HG02642 (cell line): ENCODE data around the gene SEC16A.

Source experiments
- ATAC-seq: cut with Tn5 transposase; IDR thresholded peaks from one replicate; pipeline ENCODE4 v1.9.1; 2021; ENCODE audit warnings: mild to moderate bottlenecking; ENCODE audit not compliant: unreplicated experiment, poor library complexity

SEC16A gene, protein sequence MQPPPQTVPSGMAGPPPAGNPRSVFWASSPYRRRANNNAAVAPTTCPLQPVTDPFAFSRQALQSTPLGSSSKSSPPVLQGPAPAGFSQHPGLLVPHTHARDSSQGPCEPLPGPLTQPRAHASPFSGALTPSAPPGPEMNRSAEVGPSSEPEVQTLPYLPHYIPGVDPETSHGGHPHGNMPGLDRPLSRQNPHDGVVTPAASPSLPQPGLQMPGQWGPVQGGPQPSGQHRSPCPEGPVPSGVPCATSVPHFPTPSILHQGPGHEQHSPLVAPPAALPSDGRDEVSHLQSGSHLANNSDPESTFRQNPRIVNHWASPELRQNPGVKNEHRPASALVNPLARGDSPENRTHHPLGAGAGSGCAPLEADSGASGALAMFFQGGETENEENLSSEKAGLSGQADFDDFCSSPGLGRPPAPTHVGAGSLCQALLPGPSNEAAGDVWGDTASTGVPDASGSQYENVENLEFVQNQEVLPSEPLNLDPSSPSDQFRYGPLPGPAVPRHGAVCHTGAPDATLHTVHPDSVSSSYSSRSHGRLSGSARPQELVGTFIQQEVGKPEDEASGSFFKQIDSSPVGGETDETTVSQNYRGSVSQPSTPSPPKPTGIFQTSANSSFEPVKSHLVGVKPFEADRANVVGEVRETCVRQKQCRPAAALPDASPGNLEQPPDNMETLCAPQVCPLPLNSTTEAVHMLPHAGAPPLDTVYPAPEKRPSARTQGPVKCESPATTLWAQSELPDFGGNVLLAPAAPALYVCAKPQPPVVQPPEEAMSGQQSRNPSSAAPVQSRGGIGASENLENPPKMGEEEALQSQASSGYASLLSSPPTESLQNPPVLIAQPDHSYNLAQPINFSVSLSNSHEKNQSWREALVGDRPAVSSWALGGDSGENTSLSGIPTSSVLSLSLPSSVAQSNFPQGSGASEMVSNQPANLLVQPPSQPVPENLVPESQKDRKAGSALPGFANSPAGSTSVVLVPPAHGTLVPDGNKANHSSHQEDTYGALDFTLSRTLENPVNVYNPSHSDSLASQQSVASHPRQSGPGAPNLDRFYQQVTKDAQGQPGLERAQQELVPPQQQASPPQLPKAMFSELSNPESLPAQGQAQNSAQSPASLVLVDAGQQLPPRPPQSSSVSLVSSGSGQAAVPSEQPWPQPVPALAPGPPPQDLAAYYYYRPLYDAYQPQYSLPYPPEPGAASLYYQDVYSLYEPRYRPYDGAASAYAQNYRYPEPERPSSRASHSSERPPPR (N-terminal part only)

GRCh38 chr9:136482793-136483588, at the start of gene SEC16A:
SEC16A (minus strand) TSS chr9:136483040; CDS start chr9:136477615, 5,425 bp downstream.
- ATAC-seq: peak; percentile 56

DNA sequence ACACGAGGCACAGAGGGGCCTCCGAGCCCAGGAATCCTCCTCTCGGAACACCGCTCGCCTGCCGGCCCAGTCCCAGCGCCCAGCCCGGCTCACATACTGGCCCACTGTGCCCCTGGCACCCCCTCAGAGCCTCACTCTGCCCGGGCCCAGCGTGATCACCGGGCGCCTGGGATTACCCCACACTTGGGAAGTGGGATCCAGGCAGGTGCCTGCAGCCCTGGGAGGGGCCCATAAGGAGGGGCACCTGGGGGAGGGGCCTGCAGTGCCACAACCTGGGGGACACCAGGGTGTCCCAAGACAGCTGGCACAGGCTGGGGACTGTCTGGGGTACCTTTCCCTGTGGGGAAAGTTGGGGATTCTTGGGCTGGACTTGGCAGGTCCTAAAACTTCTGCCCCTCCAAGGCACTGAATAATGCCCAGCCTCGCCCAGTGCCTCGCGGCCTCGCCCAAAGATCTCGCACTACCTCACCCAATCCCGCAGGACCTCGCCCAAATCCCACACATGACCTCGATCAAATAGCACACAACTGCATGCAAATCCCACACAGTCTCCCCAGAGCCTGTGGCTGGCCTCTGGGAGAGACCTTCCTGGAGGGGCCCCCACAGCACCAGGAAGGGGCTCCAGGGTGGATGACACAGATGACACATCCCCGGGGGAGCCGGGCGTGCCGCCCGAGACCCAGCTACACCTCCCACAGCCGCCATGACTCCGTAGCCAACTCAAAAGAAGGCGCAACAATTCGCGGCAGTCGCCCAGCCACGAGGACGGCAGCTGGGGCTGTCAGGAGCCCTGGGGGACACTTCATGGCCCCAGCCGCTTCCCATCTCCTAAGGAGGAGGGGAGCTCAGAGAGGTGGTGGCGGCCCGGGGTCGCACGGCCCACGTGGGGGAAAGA, 49.3 kb upstream of the SEC16A start:
- ATAC-seq: no peak

DNA sequence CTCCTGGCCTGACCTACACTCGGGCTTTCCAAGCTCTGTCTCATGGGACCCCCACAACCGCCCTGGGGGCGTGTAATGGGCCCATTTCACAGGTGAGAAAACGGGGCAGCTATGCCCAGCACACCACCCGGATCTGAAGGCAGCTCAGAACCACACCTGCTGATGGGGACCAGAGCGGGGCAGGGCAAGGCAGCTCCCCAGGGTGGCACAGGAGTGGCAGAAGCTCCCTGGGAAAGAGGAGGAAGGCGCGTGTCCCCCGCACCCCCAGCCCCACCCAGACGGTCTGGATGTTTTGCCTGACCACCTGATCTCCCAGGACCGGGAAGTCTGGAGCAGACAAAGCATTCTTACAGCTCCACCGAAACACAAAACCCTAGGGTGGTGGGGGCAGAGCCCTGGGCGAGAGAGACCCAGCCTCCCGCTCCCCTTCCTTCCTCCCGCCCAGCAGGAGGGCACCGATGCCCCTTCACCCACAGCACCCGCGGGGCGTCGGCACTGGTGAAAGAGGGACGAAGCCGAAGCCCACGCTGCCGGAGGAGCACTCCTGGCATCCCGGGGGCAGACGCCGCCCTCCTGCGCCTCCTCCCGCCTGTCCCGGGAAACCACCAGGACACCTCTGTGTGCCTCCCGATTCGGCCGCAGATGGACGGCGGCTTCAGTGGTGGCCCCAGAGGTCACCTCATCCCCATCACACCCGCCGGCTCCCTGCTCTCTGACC, 48.5 kb upstream of the SEC16A start:
- no peak for ATAC-seq

GRCh38 chr9:136530461-136531089, 47.7 kb upstream of the SEC16A start:
- no peak for ATAC-seq

DNA sequence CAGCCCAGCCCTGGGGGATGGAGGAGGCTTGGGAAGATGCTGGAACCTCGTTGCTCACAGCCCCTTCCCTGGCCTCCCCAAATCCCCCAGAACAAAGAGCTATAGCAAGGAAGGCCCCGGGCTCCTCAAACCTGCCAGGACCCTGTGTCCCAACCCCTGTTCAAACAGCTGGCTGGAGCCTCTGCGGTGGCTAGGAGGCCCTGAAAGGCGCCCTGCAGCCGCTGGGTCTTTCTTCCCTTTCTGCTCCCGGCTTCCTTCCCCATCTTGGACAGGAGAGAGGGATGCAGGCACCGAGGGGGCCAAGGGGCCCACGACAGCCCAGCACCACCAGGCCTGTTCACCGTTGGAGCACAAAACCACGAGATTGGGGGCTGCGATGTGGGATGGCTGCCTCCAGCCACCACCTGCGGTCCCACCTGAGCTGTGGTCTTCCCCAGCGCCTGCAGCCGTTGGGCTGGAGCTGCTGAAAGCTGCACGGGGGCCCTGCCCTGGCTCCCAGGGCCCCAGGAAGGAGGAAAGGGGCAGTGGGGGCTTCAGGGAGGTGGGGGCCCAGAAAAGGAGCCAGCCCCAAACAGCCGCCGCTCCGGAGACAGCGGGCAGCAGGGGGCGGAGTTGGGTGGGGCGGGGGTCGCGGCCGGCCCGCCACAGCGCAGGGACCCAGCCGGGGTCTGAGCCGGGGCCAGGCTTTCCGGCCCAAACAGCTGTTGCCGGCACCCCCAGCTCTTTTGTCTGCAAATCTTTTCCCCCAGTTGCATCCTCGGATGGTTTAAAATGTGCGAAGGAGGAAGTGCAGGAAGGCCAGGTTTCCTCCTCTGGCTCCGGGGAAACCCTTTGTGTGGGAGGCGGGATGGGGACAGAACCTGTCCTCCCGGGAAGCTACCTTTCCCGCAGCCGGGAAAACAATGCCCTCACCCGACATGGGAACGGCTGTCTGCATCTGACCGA, 46.9 kb upstream of the SEC16A start:
- no peak for ATAC-seq

DNA sequence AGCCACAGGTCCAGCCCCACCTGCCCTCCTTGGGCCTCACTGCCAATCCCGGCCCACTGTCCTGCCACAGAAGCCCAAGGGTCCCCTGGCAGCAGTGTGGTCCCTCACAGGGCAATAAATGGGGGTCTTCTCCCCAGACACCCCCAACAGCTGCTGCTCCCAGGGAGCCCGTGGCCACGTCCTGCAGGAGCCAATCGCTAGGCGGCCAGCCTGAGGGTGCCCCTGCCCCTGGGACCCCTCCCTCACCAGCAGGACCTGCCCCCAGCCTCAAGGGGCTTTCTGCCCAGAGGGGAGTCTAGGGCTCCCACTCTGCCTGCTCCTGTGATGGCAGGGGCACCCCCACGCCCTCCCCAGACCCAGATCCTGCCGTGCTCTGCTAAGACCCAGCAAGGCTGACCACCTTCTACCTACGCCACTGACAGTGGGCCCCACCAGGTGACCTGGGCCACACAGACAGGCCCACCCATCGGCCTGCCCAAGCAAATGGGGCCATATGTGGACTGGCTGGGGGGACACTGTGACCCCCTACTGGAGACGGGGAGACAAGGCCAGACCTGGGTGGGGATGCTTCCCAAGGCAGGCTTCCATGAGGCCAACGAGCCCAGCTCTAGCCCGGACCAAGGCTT, 46.0 kb upstream of the SEC16A start:
- no peak for ATAC-seq

DNA sequence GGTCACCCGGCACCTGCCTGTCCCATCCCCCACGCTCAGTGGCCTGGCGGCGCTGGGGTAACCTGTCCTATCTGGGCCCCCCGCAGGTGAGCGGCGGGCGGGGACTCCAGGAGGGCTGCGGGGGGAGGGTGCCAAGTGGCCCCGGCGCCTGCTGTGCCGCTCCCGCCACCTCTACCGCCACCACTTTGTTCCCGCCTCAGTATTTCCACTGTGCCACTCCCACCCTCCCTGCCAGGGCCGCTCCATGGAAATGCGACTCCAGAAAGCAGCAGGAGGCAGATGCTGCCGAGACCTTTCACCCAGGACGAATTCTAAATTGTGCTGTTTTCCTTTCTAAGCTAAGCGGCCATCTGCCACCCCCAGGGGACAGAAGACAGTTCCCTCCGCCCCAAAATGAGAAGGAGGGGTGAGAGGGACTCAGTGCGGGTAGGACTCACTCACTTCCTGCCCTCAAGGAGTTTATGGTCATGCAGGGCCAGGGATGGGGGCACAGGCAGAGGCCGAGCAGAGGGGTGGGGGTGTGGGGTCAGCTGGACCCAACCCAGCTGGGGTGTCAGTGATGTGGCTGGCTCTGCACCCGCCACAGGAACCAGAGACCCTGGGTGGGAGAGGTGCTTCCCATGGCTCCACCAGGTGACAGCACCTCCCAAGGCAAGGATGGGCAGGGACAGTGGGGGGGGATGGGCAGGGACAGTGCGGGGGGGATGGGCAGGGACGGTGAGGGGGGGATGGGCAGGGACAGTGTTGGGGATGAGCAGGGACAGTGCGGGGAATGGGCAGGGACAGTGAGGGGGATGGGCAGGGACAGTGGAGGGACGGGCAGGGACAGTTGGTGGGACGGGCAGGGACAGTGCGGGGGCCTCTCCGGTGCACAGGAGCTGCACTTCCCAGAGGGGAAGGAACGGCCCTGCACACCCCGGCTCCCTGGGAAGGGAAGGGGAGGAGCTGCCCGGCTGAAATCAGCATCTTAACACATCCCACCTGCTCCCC, 45.2 kb upstream of the SEC16A start:
- ATAC-seq: no peak

GRCh38 chr9:136527131-136527530, 44.3 kb upstream of the SEC16A start:
- ATAC-seq: no peak

- ATAC-seq: no peak
Measured at GRCh38 chr9:136526625-136527066, 43.8 kb upstream of the SEC16A start.

GRCh38 chr9:136525841-136526499, 43.1 kb upstream of the SEC16A start:
- no peak for ATAC-seq

DNA sequence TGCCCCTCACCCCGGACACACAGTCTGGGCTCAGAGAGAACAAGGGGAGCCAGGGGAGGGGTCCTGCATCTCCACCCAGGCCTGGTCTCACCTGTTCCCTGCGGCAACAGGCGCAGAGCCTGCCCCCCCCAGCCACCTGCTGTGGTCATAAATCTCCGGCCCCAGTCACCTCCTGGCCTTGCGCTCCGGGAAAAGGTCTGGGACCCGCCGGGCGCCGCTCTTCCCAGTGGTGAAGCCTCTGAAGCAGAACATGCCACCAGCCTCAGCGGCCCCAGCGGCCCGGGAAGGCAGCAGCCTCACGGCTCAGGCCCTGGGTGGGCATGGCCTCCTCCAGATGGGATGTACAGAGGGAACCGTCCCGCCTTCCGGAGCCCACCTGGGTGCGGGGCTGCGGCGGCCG, 42.4 kb upstream of the SEC16A start:
- ATAC-seq: no peak

- ATAC-seq: no peak
Measured at GRCh38 chr9:136522314-136523237, 39.7 kb upstream of the SEC16A start.

GRCh38 chr9:136521537-136521936, 38.7 kb upstream of the SEC16A start:
- ATAC-seq: no peak
